HEK293 (cell line): ENCODE measurements around the gene P4HA2.

Experiments
- CTCF ChIA-PET: fragments of 350-600 bp; formaldehyde crosslinking; extraction: SDS; loops from one replicate; lab custom pipeline; 2021; ENCODE audit warnings: antibody characterized with exemption; lab: Yijun Ruan, JAX
- POLR2A ChIA-PET: fragments of 300-600 bp; formaldehyde crosslinking; extraction: SDS; loops from one replicate; lab custom pipeline; 2020; ENCODE audit warnings: antibody characterized with exemption, inconsistent platforms; lab: Yijun Ruan, JAX
- H3K27ac ChIP-seq: fragments of 200-500 bp; sonication (Bioruptor generic); 2 replicates; pipeline ENCODE4 v1.5.1; 2014; ENCODE audit warnings: low read depth, low read length, control low read depth, inconsistent platforms; ENCODE audit errors: extremely low read depth
- H3K36me3 ChIP-seq, 2 experiments: fragments of 200-500 bp in 1 of 2; sonication (Bioruptor generic) in 1 of 2; 1 replicate in 1 of 2; 2 replicates in 1 of 2; pipeline ENCODE4 v1.5.1; 2014 to 2017; ENCODE audit warnings: inconsistent platforms in 2 of 2, low read length in 2 of 2; ENCODE audit not compliant: control insufficient read depth in 2 of 2, insufficient read depth in 1 of 2
- H3K4me1 ChIP-seq: fragments of 200-500 bp; sonication (Bioruptor generic); 2 replicates; pipeline ENCODE4 v1.5.1; 2014; ENCODE audit warnings: mild to moderate bottlenecking, low read length, inconsistent platforms; ENCODE audit not compliant: control insufficient read depth, insufficient read depth
- H3K4me3 ChIP-seq: 2 replicates; pipeline ENCODE4 v1.5.1; 2011; ENCODE audit warnings: low read depth, mild to moderate bottlenecking, control low read depth, low read length, moderate library complexity
- H3K9me3 ChIP-seq: fragments of 200-500 bp; sonication (Bioruptor generic); 2 replicates; pipeline ENCODE4 v1.5.1; 2014; ENCODE audit warnings: low read depth, low read length, inconsistent platforms; ENCODE audit not compliant: control insufficient read depth, insufficient read depth
- ZBTB1 ChIP-seq: fragments of 450-650 bp; formaldehyde crosslinking; IDR thresholded peaks from 2 replicates; pipeline ENCODE4 v1.5.1; 2016; ENCODE audit warnings: missing biosample characterization, missing genetic modification characterization
- ZBTB44 ChIP-seq: fragments of 450-650 bp; IDR thresholded peaks from 2 replicates; pipeline ENCODE4 v1.5.1; 2018; ENCODE audit warnings: missing biosample characterization, mild to moderate bottlenecking, missing genetic modification characterization
- ZFHX2 ChIP-seq: fragments of 450-650 bp; formaldehyde crosslinking; conservative IDR thresholded peaks from 2 replicates; pipeline ENCODE4 v1.5.1; 2016; ENCODE audit warnings: missing biosample characterization, missing genetic modification characterization
- ZFP3 ChIP-seq: fragments of 450-650 bp; formaldehyde crosslinking; IDR thresholded peaks from 2 replicates; pipeline ENCODE4 v1.5.1; 2016; ENCODE audit warnings: low read depth, missing biosample characterization, missing genetic modification characterization
- ZIC2 ChIP-seq: fragments of 450-650 bp; formaldehyde crosslinking; IDR thresholded peaks from 2 replicates; pipeline ENCODE4 v1.5.1; 2016; ENCODE audit warnings: missing biosample characterization, missing genetic modification characterization
- ZNF214 ChIP-seq: fragments of 450-650 bp; formaldehyde crosslinking; IDR thresholded peaks from 2 replicates; pipeline ENCODE4 v1.5.1; 2017; ENCODE audit warnings: missing biosample characterization, mild to moderate bottlenecking, missing genetic modification characterization, borderline replicate concordance
- ZNF341 ChIP-seq: fragments of 450-650 bp; formaldehyde crosslinking; IDR thresholded peaks from 2 replicates; pipeline ENCODE4; 2016; ENCODE audit warnings: low read depth, missing biosample characterization, missing genetic modification characterization
- ZNF366 ChIP-seq: fragments of 450-650 bp; formaldehyde crosslinking; conservative IDR thresholded peaks from 2 replicates; pipeline ENCODE4 v1.5.1; 2016; ENCODE audit warnings: missing biosample characterization, missing genetic modification characterization
- ZNF391 ChIP-seq: fragments of 450-650 bp; formaldehyde crosslinking; IDR thresholded peaks from 2 replicates; pipeline ENCODE4 v1.5.1; 2016; ENCODE audit warnings: low read depth, missing biosample characterization, missing genetic modification characterization, borderline replicate concordance
- ZNF423 ChIP-seq: fragments of 450-650 bp; formaldehyde crosslinking; IDR thresholded peaks from 2 replicates; pipeline ENCODE4 v1.5.1; 2016; ENCODE audit warnings: missing biosample characterization, missing genetic modification characterization
- ZNF501 ChIP-seq: fragments of 450-650 bp; formaldehyde crosslinking; IDR thresholded peaks from 2 replicates; pipeline ENCODE4 v1.5.1; 2016; ENCODE audit warnings: missing biosample characterization, missing genetic modification characterization
- ZNF513 ChIP-seq: fragments of 450-650 bp; IDR thresholded peaks from 2 replicates; pipeline ENCODE4 v1.5.1; 2018; ENCODE audit warnings: missing biosample characterization, missing genetic modification characterization
- ZNF555 ChIP-seq: fragments of 450-650 bp; formaldehyde crosslinking; conservative IDR thresholded peaks from 2 replicates; pipeline ENCODE4 v1.5.1; 2017; ENCODE audit warnings: missing biosample characterization, mild to moderate bottlenecking, missing genetic modification characterization, inconsistent platforms
- ZNF585B ChIP-seq: fragments of 450-650 bp; formaldehyde crosslinking; IDR thresholded peaks from 2 replicates; pipeline ENCODE4 v1.5.1; 2016; ENCODE audit warnings: missing biosample characterization, missing genetic modification characterization
- ZNF600 ChIP-seq: fragments of 450-650 bp; formaldehyde crosslinking; IDR thresholded peaks from 2 replicates; pipeline ENCODE4 v1.5.1; 2016; ENCODE audit warnings: missing biosample characterization, missing genetic modification characterization
- ZNF692 ChIP-seq: fragments of 450-650 bp; formaldehyde crosslinking; IDR thresholded peaks from 2 replicates; pipeline ENCODE4 v1.5.1; 2016; ENCODE audit warnings: missing biosample characterization, missing genetic modification characterization
- ZNF747 ChIP-seq: fragments of 450-650 bp; formaldehyde crosslinking; IDR thresholded peaks from 2 replicates; pipeline ENCODE4 v1.5.1; 2016; ENCODE audit warnings: missing biosample characterization, missing genetic modification characterization
- ZNF777 ChIP-seq: fragments of 450-650 bp; formaldehyde crosslinking; IDR thresholded peaks from 2 replicates; pipeline ENCODE4 v1.5.1; 2017; ENCODE audit warnings: missing biosample characterization, missing genetic modification characterization, borderline replicate concordance
- ZNF785 ChIP-seq: fragments of 450-650 bp; formaldehyde crosslinking; IDR thresholded peaks from 2 replicates; pipeline ENCODE4 v1.5.1; 2016; ENCODE audit warnings: missing biosample characterization, missing genetic modification characterization

Gene P4HA2

GRCh38 chr5:132203464-132203818 is 24.2 kb downstream of the P4HA2 start:
- CTCF ChIA-PET: interaction anchor here (1.0 to 1.4 kb wide), 2 partner anchors 8 to 13 kb away, joined by 3 to 7 read pairs; no protein-coding TSS in a partner anchor
- no peak for TF ChIP-seq ZNF214 (tag by site-specific recombination)
- TF ChIP-seq ZNF423 (tag by site-specific recombination): no peak
- no peak for TF ChIP-seq ZBTB1 (tag by site-specific recombination)
- no peak for TF ChIP-seq ZNF747 (tag by site-specific recombination)
- TF ChIP-seq ZNF366 (tag by site-specific recombination): no peak
- TF ChIP-seq, all 188 proteins: peak for 0
- Histone ChIP-seq H3K9me3 (no peaks in the 10 kb centered on the region), H3K4me3 (no peak overlapping the region), H3K27ac (no peak overlapping the region), H3K4me1 (no peaks in the 10 kb centered on the region), H3K36me3 (peaks cover 0 to 80% of the 10 kb centered on the region in 2 experiments; a peak in 2 of 3 replicates)
- POLR2A ChIA-PET: no interaction called here

- no peaks in the 10 kb centered on the region for H3K9me3 ChIP-seq
These were observed 24.8 kb downstream of the P4HA2 start for GRCh38 chr5:132202711-132203463.

GRCh38 chr5:132199116-132199680 is 28.5 kb downstream of the P4HA2 start:
- Histone ChIP-seq H3K36me3 (peaks cover 0 to 76% of the 10 kb centered on the region in 2 experiments; a peak in 2 of 3 replicates), H3K9me3 (no peaks in the 10 kb centered on the region), H3K27ac (no peak overlapping the region), H3K4me3 (no peak overlapping the region), H3K4me1 (no peaks in the 10 kb centered on the region)
- ChIA-PET POLR2A (no interaction called here), CTCF (interaction anchor here (0.7 kb wide), 1 partner anchor 328 kb away, joined by 3 read pairs; no protein-coding TSS in a partner anchor)
- no peak for TF ChIP-seq ZNF391

More at GRCh38 chr5:132202711-132203463, 24.8 kb downstream of the P4HA2 start:
- Histone ChIP-seq H3K4me1 (no peaks in the 10 kb centered on the region), H3K4me3 (no peak overlapping the region), H3K36me3 (peaks cover 0 to 83% of the 10 kb centered on the region in 2 experiments; a peak in 2 of 3 replicates), H3K27ac (no peak overlapping the region)
- ChIA-PET CTCF (interaction anchor here (0.6 to 1.7 kb wide), 4 partner anchors 9 to 30 kb away, joined by 3 to 7 read pairs (median 5); no protein-coding TSS in a partner anchor), POLR2A (no interaction called here)
- TF ChIP-seq ZNF600: no peak

GRCh38 chr5:132198571-132198970 is 29.1 kb downstream of the P4HA2 start:
- ChIA-PET CTCF (no interaction called here), POLR2A (no interaction called here)
- TF ChIP-seq ZNF692 (no peak), ZIC2 (tag by site-specific recombination) (no peak), ZNF555 (tag by site-specific recombination) (no peak), ZNF341 (tag by site-specific recombination) (no peak), ZNF747 (tag by site-specific recombination) (no peak), ZNF513 (no peak), ZNF501 (tag by site-specific recombination) (no peak), ZFP3 (tag by site-specific recombination) (no peak), ZNF785 (tag by site-specific recombination) (no peak), ZBTB44 (tag by site-specific recombination) (no peak), ZNF585B (tag by site-specific recombination) (no peak), ZNF777 (tag by site-specific recombination) (no peak), ZFHX2 (no peak)

More at GRCh38 chr5:132198571-132198970, 29.1 kb downstream of the P4HA2 start:
- no peaks in the 10 kb centered on the region for H3K4me1 ChIP-seq
- H3K4me3 ChIP-seq: no peak overlapping the region
- H3K27ac ChIP-seq: no peak overlapping the region
- H3K36me3 ChIP-seq: peaks cover 0 to 71% of the 10 kb centered on the region in 2 experiments; a peak in 2 of 3 replicates
- no peaks in the 10 kb centered on the region for H3K9me3 ChIP-seq
